Nephron progenitor cell (in vitro differentiated cells): ENCODE measurements around the gene ARHGAP11A.
A peak's percentile ranks its signal among the peaks of the same experiment; 100 is the strongest.
"Not testable (repeated sequence)": the region's sequence is repeated elsewhere in the genome, so short reads cannot be mapped to it uniquely, and the experiment has no call there.

ENCODE experiments used
- DNase-seq: peaks from one replicate; pipeline ENCODE4 v3.0.0; 2021
- H3K27ac Mint-ChIP-seq: 2 replicates; pipeline ENCODE4 v1.8.0; 2021; ENCODE audit warnings: mild to moderate bottlenecking, moderate library complexity, mixed read lengths
- H3K27me3 Mint-ChIP-seq: 2 replicates; pipeline ENCODE4 v1.8.0; 2021; ENCODE audit warnings: mild to moderate bottlenecking, low read depth, mixed read lengths; ENCODE audit not compliant: poor library complexity
- H3K36me3 Mint-ChIP-seq: 2 replicates; pipeline ENCODE4 v1.8.0; 2021; ENCODE audit warnings: low read depth, mixed read lengths
- H3K4me1 Mint-ChIP-seq: 2 replicates; pipeline ENCODE4 v1.8.0; 2021; ENCODE audit warnings: mixed read lengths
- H3K4me3 Mint-ChIP-seq: 2 replicates; pipeline ENCODE4 v1.8.0; 2021; ENCODE audit warnings: mild to moderate bottlenecking, moderate library complexity, mixed read lengths
- H3K9me3 Mint-ChIP-seq: 2 replicates; pipeline ENCODE4 v1.8.0; 2021; ENCODE audit warnings: mild to moderate bottlenecking, moderate library complexity, mixed read lengths
- TF ChIP-seq, protein P1 (sequence below): fragments of 200-600 bp; sonication (generic); IDR thresholded peaks from 2 replicates; pipeline ENCODE4 v1.5.0; 2021; ENCODE audit warnings: antibody characterized with exemption

Gene ARHGAP11A, protein sequence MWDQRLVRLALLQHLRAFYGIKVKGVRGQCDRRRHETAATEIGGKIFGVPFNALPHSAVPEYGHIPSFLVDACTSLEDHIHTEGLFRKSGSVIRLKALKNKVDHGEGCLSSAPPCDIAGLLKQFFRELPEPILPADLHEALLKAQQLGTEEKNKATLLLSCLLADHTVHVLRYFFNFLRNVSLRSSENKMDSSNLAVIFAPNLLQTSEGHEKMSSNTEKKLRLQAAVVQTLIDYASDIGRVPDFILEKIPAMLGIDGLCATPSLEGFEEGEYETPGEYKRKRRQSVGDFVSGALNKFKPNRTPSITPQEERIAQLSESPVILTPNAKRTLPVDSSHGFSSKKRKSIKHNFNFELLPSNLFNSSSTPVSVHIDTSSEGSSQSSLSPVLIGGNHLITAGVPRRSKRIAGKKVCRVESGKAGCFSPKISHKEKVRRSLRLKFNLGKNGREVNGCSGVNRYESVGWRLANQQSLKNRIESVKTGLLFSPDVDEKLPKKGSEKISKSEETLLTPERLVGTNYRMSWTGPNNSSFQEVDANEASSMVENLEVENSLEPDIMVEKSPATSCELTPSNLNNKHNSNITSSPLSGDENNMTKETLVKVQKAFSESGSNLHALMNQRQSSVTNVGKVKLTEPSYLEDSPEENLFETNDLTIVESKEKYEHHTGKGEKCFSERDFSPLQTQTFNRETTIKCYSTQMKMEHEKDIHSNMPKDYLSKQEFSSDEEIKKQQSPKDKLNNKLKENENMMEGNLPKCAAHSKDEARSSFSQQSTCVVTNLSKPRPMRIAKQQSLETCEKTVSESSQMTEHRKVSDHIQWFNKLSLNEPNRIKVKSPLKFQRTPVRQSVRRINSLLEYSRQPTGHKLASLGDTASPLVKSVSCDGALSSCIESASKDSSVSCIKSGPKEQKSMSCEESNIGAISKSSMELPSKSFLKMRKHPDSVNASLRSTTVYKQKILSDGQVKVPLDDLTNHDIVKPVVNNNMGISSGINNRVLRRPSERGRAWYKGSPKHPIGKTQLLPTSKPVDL

DNA sequence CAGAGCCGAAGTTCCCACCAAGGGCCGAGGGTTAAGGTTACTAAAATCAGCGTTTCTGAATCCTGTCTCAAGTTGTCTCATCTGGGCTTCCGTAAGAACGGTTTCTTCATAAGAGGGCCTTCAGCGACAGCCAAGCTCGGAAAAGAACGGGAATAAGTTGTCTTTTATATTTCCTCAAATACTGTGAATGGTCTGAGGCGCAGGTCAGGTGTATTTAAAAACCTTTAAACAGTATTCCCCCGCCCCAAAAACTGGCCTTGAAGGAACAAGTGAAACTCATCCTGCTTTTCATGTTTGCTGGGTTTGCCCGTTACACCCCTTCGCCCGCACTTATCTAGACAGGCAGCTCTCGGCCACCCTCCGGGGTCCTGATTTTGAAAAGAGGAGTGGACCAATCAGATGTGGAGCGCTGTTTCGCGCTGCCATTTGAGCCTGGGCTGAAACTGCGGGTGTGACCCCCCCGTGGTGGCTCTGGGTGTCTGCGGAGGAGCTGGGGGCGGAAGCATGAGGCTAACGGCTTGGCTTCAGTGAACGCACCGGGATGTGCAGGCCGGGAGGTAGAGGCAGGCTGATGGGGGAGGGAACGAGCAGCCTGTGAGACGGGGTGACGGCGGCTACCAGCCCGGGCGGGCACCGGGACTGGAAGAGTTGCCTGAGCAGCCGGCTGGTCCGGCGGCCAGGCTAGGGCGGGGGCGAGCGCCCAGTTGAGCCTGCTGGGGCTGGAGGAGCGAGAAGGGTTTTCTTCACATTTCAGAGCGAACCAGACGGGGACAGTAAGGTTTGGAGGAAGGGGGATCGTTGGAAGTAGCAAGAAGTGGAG lies at the start of gene ARHGAP11A:
Gene ARHGAP11A (plus strand): TSS at position 454 of the 820 bp plus-strand sequence. CDS start 708 bp downstream, outside the sequence.
- H3K36me3 Mint-ChIP-seq, H3K27me3 Mint-ChIP-seq, H3K9me3 Mint-ChIP-seq: not testable (repeated sequence)
- DNase-seq: peak; percentile 80
- Mint-ChIP-seq H3K4me1 (peaks cover 27% of the 10 kb centered on the region), H3K4me3 (peak within 1 kb of the TSS; percentile 99), H3K27ac (peak within 1 kb of the TSS; percentile 98)

DNA sequence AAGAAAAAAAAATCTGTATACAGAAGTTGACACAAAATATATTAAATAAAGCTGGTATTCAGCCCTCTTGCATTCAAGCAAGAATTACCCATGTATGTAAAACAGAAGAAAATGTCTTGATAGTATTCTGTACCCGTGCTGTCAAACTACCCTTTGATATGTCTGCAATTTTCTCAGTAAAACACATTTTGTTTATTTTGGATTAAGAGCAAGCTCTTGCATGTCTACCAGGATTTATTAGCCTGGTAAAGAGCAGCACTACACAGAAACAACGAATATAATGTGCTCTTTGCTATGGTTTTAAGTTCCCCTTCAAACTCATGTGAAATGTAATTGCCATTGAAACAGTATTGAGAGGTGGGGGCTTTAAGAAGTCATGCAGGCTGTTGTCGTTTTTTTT lies 46.3 kb upstream of the ARHGAP11A start:
- not testable (repeated sequence) for DNase-seq, H3K4me1 Mint-ChIP-seq, H3K27ac Mint-ChIP-seq, H3K27me3 Mint-ChIP-seq, H3K36me3 Mint-ChIP-seq, H3K9me3 Mint-ChIP-seq, H3K4me3 Mint-ChIP-seq

DNA sequence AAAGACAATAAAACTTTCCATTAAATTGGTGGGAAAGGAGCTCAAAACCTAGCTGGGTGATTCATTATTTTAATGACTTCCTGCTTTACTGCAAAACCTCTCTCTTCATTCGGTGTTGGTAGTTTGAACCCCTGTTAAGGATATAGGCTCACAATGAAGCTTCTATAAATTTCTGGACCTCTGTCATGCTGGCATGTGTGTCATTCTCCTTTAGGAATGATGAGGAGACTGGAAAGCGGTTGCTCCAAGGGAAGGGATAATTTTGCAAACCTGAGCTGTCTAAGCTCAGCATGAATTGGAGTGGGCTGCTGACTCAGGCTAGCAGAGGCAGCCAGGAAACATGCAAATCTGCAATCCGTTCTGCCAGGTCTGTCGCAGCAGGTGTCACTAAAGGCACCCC lies 36.8 kb upstream of the ARHGAP11A start:
- not testable (repeated sequence) for DNase-seq, H3K36me3 Mint-ChIP-seq, H3K27me3 Mint-ChIP-seq, H3K4me1 Mint-ChIP-seq, H3K4me3 Mint-ChIP-seq, H3K9me3 Mint-ChIP-seq
- peak overlapping the region; percentile 58 for H3K27ac Mint-ChIP-seq

DNA sequence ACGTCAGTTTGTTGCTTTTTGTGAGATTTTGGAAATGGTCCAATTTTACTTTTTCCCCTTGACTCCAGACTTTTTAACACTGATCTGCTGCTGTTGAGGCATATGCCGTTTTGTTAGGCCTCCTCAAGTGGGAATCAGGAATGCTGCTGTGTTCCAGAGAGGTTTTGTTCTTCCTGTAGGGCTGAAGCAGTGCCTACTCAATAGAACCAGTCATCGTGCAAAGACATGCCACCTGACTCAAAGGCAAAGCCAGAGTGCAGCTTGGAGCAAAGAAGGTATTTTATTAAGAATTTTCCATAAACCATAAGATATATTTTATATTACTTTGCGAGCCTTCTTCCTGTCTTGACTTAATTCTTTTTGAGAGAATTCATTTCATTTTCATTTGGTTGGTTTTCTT lies 29.5 kb upstream of the ARHGAP11A start:
- not testable (repeated sequence) for DNase-seq, H3K27me3 Mint-ChIP-seq

DNA sequence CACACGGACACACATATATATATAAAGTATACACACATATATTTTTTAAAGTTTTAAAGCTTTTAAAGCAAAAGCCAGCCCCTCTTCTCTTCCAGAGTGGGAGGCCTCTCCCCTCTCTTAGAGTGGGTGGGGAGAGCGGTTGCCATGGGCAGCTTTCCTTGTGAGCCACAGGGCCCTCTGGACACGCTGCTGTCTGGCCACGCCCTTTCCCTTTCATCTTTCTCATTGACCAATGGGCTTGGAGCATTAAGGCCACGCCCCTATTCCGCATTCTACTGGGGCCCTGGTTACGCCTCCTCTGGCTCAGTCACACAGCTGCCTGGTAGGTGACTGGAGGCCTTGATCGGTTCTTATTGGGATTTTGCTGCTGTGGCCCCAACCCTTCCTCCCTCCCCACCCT lies 22.2 kb upstream of the ARHGAP11A start, which contains the start of gene GOLGA8N:
Gene GOLGA8N (plus strand): TSS at position 306 of the 400 bp plus-strand sequence.
- H3K27me3 Mint-ChIP-seq, H3K27ac Mint-ChIP-seq, H3K36me3 Mint-ChIP-seq, H3K4me3 Mint-ChIP-seq, H3K4me1 Mint-ChIP-seq, H3K9me3 Mint-ChIP-seq, DNase-seq: not testable (repeated sequence)

More for the DNA sequence above, 29.5 kb upstream of the ARHGAP11A start:
- H3K9me3 Mint-ChIP-seq, H3K36me3 Mint-ChIP-seq, H3K4me1 Mint-ChIP-seq, H3K27ac Mint-ChIP-seq, H3K4me3 Mint-ChIP-seq: not testable (repeated sequence)

DNA sequence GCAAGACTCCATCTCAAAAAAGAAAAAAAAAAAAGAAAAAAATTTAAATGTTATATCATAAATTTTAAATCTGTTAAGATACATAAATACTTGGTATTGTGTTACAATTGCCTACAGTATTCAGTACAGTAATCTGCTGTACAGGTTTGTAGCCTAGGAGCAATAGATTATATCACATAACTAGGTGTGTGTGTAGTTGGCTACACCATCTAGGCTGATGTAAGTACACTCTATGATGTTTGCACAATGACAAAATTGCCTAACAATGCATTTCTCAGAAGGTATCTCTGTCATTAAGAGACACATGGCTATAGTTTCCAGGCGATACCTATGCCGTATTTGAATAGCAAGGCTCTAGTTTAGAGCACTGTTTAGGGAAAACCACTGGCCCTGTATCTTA lies 5.8 kb upstream of the ARHGAP11A start:
- not testable (repeated sequence) for H3K4me3 Mint-ChIP-seq, DNase-seq, H3K36me3 Mint-ChIP-seq, H3K27ac Mint-ChIP-seq, H3K9me3 Mint-ChIP-seq, H3K27me3 Mint-ChIP-seq, H3K4me1 Mint-ChIP-seq

DNA sequence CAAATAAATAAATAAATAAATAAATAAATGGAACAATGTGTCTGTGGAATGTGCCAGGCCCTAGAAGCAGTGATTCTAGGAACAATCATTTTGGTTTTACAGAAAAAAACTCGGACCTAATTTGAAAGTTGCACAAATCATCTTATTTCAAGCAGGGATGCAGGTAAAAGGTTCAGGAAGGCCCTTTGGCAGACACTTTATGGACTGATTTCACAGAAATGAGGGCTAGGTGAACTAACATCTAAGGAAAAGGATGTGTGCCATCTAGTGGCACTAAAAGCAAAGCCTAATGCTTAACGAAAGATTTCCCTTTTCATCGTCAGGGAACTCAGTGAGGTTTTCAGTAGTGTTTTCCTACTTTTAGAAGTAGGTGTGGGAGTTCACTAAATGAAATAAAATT lies 4.6 kb upstream of the ARHGAP11A start:
- not testable (repeated sequence) for H3K27ac Mint-ChIP-seq, DNase-seq, H3K4me3 Mint-ChIP-seq, H3K27me3 Mint-ChIP-seq, H3K9me3 Mint-ChIP-seq, H3K36me3 Mint-ChIP-seq, H3K4me1 Mint-ChIP-seq
- TF ChIP-seq, protein P1, sequence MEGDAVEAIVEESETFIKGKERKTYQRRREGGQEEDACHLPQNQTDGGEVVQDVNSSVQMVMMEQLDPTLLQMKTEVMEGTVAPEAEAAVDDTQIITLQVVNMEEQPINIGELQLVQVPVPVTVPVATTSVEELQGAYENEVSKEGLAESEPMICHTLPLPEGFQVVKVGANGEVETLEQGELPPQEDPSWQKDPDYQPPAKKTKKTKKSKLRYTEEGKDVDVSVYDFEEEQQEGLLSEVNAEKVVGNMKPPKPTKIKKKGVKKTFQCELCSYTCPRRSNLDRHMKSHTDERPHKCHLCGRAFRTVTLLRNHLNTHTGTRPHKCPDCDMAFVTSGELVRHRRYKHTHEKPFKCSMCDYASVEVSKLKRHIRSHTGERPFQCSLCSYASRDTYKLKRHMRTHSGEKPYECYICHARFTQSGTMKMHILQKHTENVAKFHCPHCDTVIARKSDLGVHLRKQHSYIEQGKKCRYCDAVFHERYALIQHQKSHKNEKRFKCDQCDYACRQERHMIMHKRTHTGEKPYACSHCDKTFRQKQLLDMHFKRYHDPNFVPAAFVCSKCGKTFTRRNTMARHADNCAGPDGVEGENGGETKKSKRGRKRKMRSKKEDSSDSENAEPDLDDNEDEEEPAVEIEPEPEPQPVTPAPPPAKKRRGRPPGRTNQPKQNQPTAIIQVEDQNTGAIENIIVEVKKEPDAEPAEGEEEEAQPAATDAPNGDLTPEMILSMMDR: peak; percentile 34

DNA sequence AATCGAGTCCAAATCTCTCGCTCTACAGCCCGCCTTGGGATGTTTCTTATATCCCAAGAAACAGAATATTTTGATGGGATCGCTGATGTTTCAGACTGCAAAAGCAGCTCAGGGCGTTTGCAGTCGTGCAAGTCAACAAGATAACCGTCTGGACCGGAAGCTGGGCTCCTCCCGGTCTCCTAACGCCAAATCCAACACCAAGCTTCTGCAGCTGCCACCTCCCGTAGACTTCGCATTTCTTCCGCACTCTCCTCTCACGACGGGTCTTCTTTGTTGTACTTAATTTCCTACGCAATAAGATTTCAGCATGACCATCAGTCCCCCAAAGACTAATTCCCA lies 623 bp upstream of the ARHGAP11A start:
- not testable (repeated sequence) for H3K9me3 Mint-ChIP-seq, H3K36me3 Mint-ChIP-seq, H3K27me3 Mint-ChIP-seq
- H3K4me1 Mint-ChIP-seq: peaks cover 27% of the 10 kb centered on the region
- H3K27ac Mint-ChIP-seq: peak overlapping the region; percentile 98
- H3K4me3 Mint-ChIP-seq: peak overlapping the region; percentile 99
- DNase-seq: peak; percentile 15

DNA sequence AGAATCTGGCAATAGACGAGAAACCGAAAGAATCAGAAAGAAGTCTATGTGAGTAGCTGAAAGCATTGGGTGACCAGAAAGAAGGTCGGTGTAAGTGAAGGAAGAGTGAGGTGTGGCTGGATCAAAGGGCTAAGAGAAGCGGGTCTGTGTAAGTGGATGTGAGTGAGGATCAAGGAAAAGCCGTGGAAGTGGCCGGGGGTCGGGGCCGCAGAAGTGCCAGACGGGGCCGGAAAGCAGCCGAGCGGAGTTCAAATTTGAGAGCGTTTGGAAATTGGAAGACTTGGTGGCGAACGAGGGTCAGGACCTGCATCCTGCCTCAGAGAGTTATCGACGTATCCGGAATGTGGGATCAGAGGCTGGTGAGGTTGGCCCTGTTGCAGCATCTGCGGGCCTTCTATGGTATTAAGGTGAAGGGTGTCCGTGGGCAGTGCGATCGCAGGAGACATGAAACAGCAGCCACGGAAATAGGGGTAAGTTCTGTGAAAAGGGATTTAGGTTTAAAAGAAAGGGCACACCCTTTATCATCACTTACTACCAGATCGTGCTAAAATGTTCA lies 645 bp downstream of the ARHGAP11A start:
- H3K4me1 Mint-ChIP-seq: peaks cover 27% of the 10 kb centered on the region
- H3K36me3 Mint-ChIP-seq, H3K9me3 Mint-ChIP-seq, H3K27me3 Mint-ChIP-seq: not testable (repeated sequence)
- peak overlapping the region; percentile 99 for H3K4me3 Mint-ChIP-seq
- peak; percentile 14 for DNase-seq
- peak overlapping the region; percentile 98 for H3K27ac Mint-ChIP-seq
